NCI-H1930 (cell line): ENCODE data around the gene ENHO.
"Not testable (repeated sequence)": the region's sequence is repeated elsewhere in the genome, so short reads cannot be mapped to it uniquely, and the experiment has no call there.

Source experiments
- DNase-seq, 2 experiments: peaks; one replicate each; lab custom pipeline; 2025; lab: John Stamatoyannopoulos, UW

Gene ENHO

GRCh38 chr9:34555500-34555899 is 32.7 kb upstream of the ENHO start:
- no peak for DNase-seq

- DNase-seq = no peak
Measured at GRCh38 chr9:34555002-34555348, 32.2 kb upstream of the ENHO start.

GRCh38 chr9:34554211-34555001 is 31.6 kb upstream of the ENHO start:
- no peak for DNase-seq

DNA sequence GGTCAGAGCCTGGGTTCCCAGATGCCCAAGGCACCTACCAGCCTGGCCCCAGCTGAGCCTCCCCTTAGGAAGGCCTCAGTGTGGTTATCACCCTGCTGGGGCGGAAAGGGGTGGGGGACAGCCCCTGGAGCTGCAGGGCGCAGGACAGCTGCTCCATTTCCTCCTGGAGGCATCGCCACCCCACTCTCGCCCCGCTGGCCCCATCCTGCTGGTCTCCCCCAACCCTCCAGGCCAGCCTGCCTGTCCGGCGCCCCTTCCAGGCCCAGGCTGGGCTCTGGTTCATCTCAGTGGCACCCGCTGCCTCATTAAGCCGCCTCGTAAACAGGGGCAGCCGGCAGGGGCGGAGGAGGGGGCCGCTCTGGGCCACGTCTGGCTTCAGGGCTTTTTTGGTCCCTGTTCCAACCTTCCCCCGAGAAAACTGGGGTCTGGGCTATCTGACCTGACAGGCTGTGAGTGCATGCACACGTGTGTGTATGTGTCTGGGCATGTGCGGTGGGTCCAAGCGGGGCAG is 30.8 kb upstream of the ENHO start:
- DNase-seq = no peak

DNA sequence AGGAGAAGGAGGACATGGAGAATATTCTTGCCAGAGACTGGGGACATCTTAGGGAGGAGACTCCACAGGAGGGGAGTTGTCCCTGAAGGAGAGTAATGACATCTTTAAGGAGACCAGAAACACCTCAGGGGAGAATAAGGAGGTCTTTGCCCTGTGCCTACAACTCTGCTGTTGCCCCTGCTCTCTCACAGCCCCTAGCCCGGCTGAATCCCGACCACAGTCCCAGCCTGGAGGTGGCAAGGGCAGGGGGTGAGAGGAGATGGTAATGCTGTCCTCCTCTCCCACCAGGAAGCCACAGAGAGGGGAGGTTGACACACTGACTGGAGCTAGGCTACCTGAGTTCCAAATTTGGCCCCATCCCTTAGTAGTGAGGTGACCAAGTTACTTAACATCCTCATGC is 30.2 kb upstream of the ENHO start:
- no peak for DNase-seq

DNA sequence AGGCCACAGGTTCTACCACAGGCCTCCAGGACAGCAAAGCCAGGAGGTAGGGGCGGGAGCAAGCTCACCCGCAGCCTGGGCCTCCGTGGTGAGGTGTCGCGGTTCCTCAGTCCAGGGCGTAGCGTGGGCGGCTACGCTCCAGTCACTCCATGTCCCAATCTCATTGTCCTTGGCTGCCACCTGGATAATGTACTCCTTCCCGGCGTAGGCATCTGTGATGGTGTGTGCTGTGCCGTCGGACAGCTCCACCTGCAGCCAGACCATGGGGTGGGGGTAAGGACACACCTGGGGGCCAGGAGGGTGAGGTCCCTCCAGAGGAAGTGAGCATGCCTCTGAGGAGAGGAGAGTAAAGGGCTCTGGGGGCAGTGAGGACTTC is 29.8 kb upstream of the ENHO start:
- DNase-seq = no peak

DNA sequence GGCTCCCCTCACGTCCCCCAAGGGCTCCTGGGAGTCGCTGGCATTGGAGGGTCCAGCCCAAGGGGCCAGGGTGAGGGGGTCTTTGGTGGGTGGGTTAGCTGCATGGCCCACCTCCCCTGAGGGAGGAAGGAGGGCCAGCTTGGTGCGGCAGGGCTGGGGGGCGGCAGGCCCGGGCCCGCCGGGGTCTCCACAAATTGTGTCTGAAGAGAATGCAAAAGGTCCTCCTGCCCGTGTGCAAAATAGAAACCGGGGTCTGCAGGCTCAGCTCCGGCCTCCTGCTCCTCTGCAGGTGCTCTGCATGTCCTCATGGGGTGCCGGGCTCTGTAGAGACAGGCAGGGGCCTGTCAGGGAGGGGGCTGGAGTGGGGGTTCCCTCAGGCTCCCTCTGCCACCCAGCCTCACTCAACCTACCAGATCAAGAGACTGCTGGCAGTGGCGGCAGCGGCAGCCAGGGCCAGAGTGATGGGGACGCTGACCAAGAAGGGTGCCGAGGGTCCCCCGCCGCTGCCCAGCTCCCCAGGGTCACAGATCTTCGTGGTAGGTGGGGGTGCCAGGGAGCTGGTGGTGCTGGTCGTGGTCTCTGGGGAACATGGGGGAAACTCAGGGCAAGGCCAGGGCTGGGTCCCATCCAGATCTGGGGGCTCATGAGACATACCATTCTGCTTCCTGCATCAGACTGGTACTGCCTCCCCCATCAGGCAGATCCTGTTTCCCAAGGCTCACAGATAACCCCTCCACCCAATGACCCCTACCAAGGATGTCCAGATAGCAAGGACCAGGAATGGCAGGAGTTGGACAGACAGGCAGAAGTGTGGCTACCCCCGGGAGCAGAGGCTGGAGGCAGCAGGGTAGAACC is 29.2 kb upstream of the ENHO start:
- DNase-seq = no peak

DNA sequence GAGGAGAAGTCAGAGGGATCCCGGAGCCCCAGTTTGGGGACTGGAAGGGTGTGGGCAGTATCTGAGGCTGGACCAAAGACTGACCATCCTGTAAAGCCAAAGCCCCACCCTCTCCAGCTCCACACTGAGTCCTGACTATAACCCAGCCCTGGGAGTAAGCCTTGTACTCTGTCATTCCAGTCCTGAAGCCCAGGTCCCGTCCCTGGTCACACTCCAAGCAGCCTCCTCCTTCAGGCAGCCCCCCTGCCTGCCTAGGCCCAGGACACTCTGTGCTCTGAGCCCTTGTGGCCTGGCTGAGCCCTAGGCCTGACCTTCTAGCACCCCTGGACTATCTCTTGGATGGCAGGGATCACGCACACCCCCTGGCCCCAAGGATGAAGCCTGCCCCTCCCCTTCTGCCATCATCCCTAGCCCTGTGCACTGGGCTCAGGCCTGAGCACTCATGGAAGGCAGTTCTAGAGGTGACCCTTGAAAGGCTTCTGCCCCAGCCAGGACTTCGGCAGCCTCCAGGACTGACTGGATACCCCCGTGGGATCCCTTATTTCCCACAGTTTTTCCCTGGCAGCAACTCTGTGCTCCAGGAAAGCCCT is 28.0 kb upstream of the ENHO start:
- DNase-seq = no peak

DNA sequence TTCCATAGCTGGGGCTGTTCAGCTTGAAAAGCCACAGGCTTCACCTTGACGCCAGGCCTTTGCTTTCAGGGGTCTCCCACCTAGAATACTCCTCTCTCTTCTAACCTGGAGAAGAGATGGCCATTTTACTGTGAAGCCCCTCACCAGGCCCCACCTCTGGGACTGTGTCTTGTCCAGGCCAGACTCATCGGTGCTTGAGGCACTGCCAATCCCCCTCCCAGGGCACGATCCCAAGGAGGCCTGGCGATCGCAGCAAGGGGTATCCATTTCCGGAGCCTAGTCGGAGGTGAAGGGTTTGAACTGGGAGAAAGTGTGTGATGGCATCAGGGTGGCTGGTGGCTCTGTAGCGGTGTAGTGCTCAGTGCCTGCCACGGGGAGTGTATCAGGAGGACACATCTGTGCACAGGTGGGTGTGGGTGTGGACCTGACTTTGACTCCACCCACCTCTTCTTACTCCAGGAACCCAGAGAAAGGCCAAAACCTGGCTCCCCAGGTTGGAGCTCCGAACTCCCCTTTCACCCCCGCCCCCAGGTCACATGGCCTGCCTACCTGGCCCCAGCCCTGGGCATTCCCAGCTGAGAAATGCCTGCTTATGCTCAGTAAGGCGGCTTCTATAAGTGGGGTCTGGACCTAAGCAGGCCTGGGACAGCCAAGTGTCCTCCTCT is 27.4 kb upstream of the ENHO start:
- DNase-seq = no peak

- DNase-seq = no peak
Measured at GRCh38 chr9:34549407-34549732, 26.6 kb upstream of the ENHO start.

DNA sequence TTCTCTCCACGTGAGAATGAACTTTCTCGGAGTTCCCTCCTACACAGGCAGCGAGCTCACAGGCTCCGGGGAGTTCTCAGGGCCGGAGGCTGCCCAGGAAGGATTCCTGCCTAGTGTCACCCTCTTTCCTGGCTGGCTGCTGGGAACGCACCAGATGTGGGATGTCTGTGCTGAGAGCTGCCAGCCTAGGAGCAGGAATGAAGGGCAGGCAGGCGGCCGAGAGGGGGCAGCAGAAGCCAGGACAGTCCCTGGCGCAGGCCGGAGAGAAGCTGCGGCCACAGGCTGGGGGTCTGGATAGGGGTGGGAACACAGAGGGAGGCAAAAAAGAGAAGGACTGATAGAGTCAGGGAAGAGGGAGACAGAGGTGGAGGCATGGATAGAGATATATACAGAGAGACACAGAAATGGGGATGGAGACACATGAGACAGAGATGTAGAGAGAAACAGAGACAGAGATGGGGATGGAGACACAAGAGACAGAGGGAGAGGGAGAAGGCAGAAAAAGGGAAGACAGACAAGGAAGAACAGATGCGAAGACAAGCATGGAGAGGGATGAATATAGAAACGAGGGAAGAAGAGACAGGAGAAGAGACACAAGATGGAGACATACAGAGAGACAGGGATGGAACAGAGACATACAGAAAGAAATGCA is 25.3 kb upstream of the ENHO start:
- peak; percentile 32 to 52 for DNase-seq

DNA sequence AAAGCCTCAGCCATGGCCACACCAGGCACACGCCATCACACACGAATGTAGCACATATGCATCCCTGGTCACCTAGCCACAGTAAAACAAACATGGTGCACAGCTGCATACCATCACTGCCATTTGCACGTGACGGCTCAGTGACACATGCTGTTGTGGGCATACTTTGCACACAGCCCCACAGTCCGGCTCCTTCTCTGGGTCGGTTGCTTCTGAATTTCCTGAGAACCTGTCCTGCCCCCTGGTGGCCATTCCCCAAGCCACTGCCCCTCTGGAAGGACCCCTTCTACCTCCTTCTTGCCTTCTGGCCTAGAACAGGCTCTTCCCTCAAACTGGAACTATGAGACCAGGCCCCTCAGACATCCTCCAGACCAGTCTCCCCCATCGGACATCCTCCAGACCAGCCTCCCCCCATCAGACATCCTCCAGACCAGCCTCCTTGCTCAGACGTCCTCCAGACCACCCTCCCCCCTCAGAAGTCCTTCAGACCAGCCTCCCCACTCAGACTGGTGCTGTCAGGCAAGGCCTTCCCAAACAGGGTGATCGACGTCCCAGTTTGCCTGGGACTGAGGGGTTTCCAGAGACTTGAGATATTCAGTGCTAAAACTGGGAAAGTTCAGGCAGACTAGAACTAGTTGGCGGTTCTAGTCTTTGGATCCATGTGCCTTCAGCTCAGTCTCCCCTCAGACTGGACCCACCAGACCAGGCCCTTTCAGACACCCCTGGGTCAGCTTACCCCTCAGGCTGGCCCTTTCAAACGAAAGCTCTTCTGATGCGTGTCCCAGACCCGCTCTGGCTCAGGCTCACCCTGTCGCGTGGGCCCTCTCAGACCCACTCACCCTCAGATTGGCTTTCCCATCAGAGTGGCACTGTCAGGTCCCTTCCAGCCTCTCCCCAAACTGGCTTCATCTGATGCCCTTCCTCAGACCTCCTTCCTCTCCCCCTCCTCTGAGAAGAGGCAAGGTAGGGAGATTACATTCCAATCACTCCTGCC is 24.3 kb upstream of the ENHO start:
- peak; percentile 28 to 43 for DNase-seq

DNA sequence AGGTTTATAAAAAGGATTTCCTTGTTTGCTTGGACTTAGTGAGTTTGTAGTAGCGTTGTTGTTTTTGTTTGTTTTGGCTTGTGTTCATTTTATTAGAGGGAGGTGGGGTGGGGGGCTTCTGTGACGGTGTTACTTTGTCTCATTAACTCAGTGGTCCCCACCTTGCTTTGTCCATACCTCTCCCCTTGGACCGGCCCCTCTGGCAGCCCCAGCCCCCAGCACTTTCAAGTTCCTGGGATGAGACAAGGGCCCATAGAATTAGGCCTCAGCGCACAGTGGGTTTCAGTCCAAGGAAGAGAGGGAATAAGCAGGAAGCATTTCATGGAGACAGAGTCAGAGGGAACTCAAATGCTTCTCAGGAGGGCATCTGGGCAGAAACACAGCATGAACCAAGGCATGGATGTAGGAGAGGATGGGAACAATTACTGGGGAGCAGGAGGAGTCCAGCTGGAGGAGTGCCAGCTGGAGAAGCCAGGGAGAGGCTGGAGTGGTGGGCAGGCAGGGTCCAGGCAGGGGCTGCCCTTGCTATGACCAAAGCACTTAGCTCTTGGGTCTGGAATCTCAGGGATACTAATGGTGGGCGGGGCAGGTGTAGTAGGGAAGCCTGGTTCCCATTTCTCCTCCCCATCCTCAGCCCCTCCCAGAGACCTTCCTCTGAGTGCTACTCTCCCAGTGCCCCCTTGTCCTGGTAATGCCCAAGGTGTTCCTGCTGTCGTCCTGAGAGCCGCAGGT is 23.5 kb upstream of the ENHO start:
- no peak for DNase-seq

- no peak for DNase-seq
Measured at GRCh38 chr9:34545497-34545896, 22.7 kb upstream of the ENHO start.

- DNase-seq = no peak
Measured at GRCh38 chr9:34544035-34544434, 21.2 kb upstream of the ENHO start.

GRCh38 chr9:34541540-34541939 is 18.8 kb upstream of the ENHO start:
- DNase-seq = no peak

DNA sequence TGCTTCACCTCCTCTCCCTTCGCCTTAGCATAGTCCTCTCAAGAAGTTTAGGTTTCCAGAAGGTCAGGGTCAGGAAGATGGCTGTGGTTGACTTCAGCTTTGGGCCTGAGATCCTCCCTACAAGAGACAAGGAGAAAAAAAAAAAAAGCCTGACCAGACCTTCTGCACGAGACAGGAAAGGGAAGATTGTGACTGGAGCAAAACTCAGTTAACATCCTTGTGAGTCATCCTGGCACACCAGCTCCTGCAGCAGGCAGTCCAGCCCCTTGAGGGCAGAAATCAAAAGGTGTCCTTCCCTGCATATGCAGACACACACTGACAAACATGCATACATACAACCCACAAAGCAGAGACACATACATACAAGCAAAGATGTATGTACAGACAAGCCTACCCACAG is 18.0 kb upstream of the ENHO start:
- no peak for DNase-seq

GRCh38 chr9:34536685-34537084 is 13.9 kb upstream of the ENHO start:
- DNase-seq = no peak

GRCh38 chr9:34532041-34532440 is 9.3 kb upstream of the ENHO start:
- DNase-seq = not testable (repeated sequence)

DNA sequence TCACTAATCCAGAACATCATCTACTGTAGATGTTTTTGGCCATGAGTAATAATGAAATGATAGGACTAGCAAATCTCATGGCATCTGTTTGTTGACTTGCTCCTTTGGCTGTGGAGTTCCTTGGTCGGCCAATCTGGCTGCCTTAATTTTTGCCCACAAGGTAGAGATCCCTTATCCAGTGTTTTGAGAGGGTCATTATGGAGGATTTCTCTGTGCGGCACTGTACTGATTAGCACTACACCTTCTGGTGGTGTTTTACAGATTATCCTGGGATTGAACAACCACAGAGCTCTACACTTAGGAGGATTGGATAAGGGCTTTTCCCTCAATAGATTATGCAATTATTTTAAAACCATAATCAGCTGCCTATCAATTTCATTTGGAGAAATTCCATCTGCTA is 3.2 kb upstream of the ENHO start:
- DNase-seq = no peak
